Ectodermal cell (in vitro differentiated cells): ENCODE data around the gene CABLES1. TPM values are rescaled to one million over a fixed set of nuclear protein-coding genes. Genes with fewer than 3 reads are reported as not detected.
"Not testable (repeated sequence)": the region's sequence is repeated elsewhere in the genome, so short reads cannot be mapped to it uniquely, and the experiment has no call there.

Experiments used
- H3K27ac ChIP-seq: 2 replicates; pipeline ENCODE4 v1.7.0; 2013; ENCODE audit warnings: mild to moderate bottlenecking, low read depth, low read length; ENCODE audit not compliant: insufficient read depth, poor library complexity, severe bottlenecking
- H3K27me3 ChIP-seq: 2 replicates; pipeline ENCODE4 v1.7.0; 2013; ENCODE audit warnings: mild to moderate bottlenecking, low read length; ENCODE audit not compliant: insufficient read depth, control insufficient read depth, poor library complexity, severe bottlenecking
- H3K36me3 ChIP-seq: one replicate; pipeline ENCODE4 v1.7.0; 2013; ENCODE audit warnings: low read length; ENCODE audit not compliant: control insufficient read depth, insufficient read depth
- H3K4me1 ChIP-seq: one replicate; pipeline ENCODE4 v1.7.0; 2013; ENCODE audit warnings: low read length; ENCODE audit not compliant: control insufficient read depth, insufficient read depth
- H3K4me3 ChIP-seq: 2 replicates; pipeline ENCODE4 v1.7.0; 2013; ENCODE audit warnings: low read depth, low read length, control low read depth; ENCODE audit not compliant: insufficient read depth
- H3K9me3 ChIP-seq: 2 replicates; pipeline ENCODE4 v1.7.0; 2013; ENCODE audit warnings: mild to moderate bottlenecking, low read length, moderate library complexity; ENCODE audit not compliant: control insufficient read depth
- WGBS, 2 experiments: methylation state at CpG; one replicate each; pipeline ENCODE4 v1.1.7; 2013; ENCODE audit warnings: missing lambda C conversion rate in 2 of 2; 5-methylcytosine and 5-hydroxymethylcytosine counted together
- polyA plus RNA-seq, 4 experiments: library from polyadenylated mRNA; stranded (reverse); fragments of 50-300 nt; gene quantifications; one replicate each; pipeline ENCODE4 v1.2.3, GENCODE V29; 2013

Gene CABLES1, protein sequence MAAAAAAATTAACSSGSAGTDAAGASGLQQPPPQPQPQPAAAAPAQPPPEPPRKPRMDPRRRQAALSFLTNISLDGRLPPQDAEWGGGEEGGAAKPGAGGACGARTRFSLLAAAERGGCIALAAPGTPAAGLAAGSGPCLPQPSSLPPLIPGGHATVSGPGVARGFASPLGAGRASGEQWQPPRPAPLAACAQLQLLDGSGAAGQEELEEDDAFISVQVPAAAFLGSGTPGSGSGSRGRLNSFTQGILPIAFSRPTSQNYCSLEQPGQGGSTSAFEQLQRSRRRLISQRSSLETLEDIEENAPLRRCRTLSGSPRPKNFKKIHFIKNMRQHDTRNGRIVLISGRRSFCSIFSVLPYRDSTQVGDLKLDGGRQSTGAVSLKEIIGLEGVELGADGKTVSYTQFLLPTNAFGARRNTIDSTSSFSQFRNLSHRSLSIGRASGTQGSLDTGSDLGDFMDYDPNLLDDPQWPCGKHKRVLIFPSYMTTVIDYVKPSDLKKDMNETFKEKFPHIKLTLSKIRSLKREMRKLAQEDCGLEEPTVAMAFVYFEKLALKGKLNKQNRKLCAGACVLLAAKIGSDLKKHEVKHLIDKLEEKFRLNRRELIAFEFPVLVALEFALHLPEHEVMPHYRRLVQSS
- 3.6 TPM for polyA plus RNA-seq (2013, experiment 1 of 4)
- 3.6 TPM for polyA plus RNA-seq (2013, experiment 2 of 4)
- 2.2 TPM for polyA plus RNA-seq (2013, experiment 3 of 4)
- polyA plus RNA-seq (2013, experiment 4 of 4): 2.0 TPM

- Histone ChIP-seq H3K27ac (no peak within 1 kb of the TSS), H3K4me1 (peaks cover 27% of the 10 kb centered on the region), H3K4me3 (peak within 1 kb of the TSS; percentile 57), H3K27me3 (peaks cover 46% of the 10 kb centered on the region), H3K9me3 (no peaks in the 10 kb centered on the region), H3K36me3 (no peaks in the 10 kb centered on the region)
- 1% methylated on average over 67 of the region's 67 CpGs for WGBS, 2 experiments
These were observed at the start of gene CABLES1 for GRCh38 chr18:23134780-23135549. Gene CABLES1 (plus strand): TSS chr18:23135485. CDS start chr18:23135763, 278 bp downstream.

DNA sequence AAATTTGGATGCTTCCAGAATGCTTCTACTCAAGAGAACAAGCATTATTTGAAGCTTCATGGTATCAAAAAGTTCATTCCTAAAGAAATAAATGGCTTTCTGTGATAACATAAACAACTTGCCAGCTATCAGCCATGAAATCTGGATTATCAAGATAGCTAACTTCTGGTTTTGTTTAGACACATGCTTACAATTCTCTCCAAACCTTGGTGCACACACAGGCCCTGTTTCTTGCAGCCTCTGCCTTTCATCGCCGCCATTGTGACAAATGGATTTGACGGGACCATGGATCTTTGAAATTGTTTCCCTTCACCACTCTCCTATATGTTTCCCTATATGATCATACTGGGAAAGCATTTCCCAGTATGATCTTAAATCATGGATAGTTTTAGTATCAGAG, 47.9 kb upstream of the CABLES1 start:
- Histone ChIP-seq H3K27ac (no peak overlapping the region), H3K27me3 (no peaks in the 10 kb centered on the region), H3K9me3 (no peaks in the 10 kb centered on the region), H3K4me1 (no peaks in the 10 kb centered on the region), H3K4me3 (no peak overlapping the region), H3K36me3 (no peaks in the 10 kb centered on the region)
- WGBS, 2 experiments: 62 to 63% methylated on average over 3 of the region's 3 CpGs

- H3K36me3 ChIP-seq: no peaks in the 10 kb centered on the region
- 94% methylated on average over 7 of the region's 7 CpGs for WGBS, 2 experiments
- H3K4me3 ChIP-seq: no peak overlapping the region
- no peak overlapping the region for H3K27ac ChIP-seq
- H3K27me3 ChIP-seq: peaks cover 2% of the 10 kb centered on the region
- no peaks in the 10 kb centered on the region for H3K4me1 ChIP-seq
- H3K9me3 ChIP-seq: no peaks in the 10 kb centered on the region
These were observed 47.0 kb upstream of the CABLES1 start for GRCh38 chr18:23088310-23088709.

GRCh38 chr18:23091017-23091993, 44.0 kb upstream of the CABLES1 start:
- H3K36me3 ChIP-seq, H3K4me3 ChIP-seq, H3K9me3 ChIP-seq, H3K4me1 ChIP-seq, H3K27ac ChIP-seq: not testable (repeated sequence)
- H3K27me3 ChIP-seq: peaks cover 32% of the 10 kb centered on the region
- WGBS, 2 experiments: 88 to 91% methylated on average over 7 of the region's 8 CpGs

DNA sequence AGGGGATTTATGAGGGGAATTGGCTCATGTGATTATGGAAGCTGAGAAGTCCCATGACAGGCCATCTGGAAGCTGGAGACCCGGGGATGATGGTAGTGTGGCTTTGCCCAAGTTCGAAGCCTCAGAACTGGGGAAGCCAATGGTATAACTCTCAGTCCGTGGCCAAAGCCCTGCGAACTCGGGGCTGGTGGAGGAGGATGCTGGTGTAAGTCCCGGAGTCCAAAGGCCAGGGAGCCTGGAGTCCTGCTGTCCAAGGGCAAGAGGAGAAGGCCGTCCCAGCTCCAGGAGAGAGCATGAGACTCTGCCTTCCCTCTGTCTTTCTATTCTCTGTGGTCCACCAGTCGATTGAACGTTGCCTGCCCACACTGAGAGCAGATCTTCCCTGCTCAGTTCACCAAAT, 43.2 kb upstream of the CABLES1 start:
- Histone ChIP-seq H3K36me3 (no peaks in the 10 kb centered on the region), H3K4me3 (no peak overlapping the region), H3K9me3 (no peaks in the 10 kb centered on the region), H3K4me1 (peaks cover 8% of the 10 kb centered on the region), H3K27ac (no peak overlapping the region), H3K27me3 (peaks cover 36% of the 10 kb centered on the region)
- WGBS, 2 experiments: 94% methylated on average over 9 of the region's 9 CpGs

- not testable (repeated sequence) for H3K4me1 ChIP-seq, H3K9me3 ChIP-seq, H3K27ac ChIP-seq, H3K36me3 ChIP-seq, H3K4me3 ChIP-seq
- WGBS, 2 experiments: 90 to 93% methylated on average over 10 of the region's 10 CpGs
- H3K27me3 ChIP-seq: peaks cover 36% of the 10 kb centered on the region
These were observed 42.2 kb upstream of the CABLES1 start for GRCh38 chr18:23093130-23093529.

GRCh38 chr18:23093772-23094171, 41.5 kb upstream of the CABLES1 start:
- peaks cover 8% of the 10 kb centered on the region for H3K4me1 ChIP-seq
- H3K9me3 ChIP-seq: no peaks in the 10 kb centered on the region
- H3K4me3 ChIP-seq: no peak overlapping the region
- H3K36me3 ChIP-seq: no peaks in the 10 kb centered on the region
- H3K27ac ChIP-seq: no peak overlapping the region
- peaks cover 36% of the 10 kb centered on the region for H3K27me3 ChIP-seq
- WGBS, 2 experiments: 88 to 91% methylated on average over 9 of the region's 9 CpGs

- 28 to 30% methylated on average over 18 of the region's 18 CpGs for WGBS, 2 experiments
- H3K4me3 ChIP-seq: no peak overlapping the region
- H3K9me3 ChIP-seq: no peaks in the 10 kb centered on the region
- no peak overlapping the region for H3K27ac ChIP-seq
- H3K4me1 ChIP-seq: peaks cover 8% of the 10 kb centered on the region
- H3K36me3 ChIP-seq: no peaks in the 10 kb centered on the region
- H3K27me3 ChIP-seq: peaks cover 36% of the 10 kb centered on the region
These were observed 40.7 kb upstream of the CABLES1 start for GRCh38 chr18:23094411-23095190.

DNA sequence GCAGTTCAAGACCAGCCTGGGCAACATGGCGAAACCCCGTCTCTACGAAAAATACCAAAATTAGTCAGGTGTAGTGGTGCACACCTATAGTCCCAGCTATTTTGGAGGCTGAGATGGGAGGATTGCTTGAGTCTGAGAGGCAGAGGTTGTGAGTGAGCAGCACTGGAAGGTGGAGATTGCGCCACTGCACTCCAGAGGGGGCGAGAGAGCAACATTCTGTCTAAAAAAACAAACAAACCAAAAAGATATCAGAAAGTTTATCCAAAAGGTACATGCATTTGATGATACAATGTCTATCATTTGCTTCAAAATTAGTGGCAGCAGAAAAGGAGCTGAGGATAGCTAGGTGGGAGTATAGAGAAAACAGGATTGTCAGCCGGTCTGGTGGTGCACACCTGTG, 39.8 kb upstream of the CABLES1 start:
- 91 to 97% methylated on average over 5 to 6 of the region's 6 CpGs for WGBS, 2 experiments
- Histone ChIP-seq H3K36me3 (no peaks in the 10 kb centered on the region), H3K4me1 (peaks cover 8% of the 10 kb centered on the region), H3K4me3 (no peak overlapping the region), H3K9me3 (no peaks in the 10 kb centered on the region), H3K27me3 (peaks cover 36% of the 10 kb centered on the region), H3K27ac (no peak overlapping the region)
